HepG2 (cell line): ENCODE results near the gene GGA1. TPM values are rescaled to one million over a fixed set of nuclear protein-coding genes. Genes with fewer than 3 reads are reported as not detected.

Experiments
- AGO2 ChIP-seq: fragments of 200-400 bp; formaldehyde crosslinking; optimal IDR thresholded peaks from 2 replicates; pipeline ENCODE3; 2017; ENCODE audit warnings: mild to moderate bottlenecking, low read depth, low read length, moderate library complexity
- DNMT1 ChIP-seq: sonication (generic); formaldehyde crosslinking; IDR thresholded peaks from 2 replicates; pipeline ENCODE4 v1.5.1; 2020; ENCODE audit warnings: mild to moderate bottlenecking, missing genetic modification reagents
- FLYWCH1 ChIP-seq: sonication (generic); formaldehyde crosslinking; IDR thresholded peaks from 2 replicates; pipeline ENCODE4 v1.8.1; 2023; ENCODE audit warnings: mild to moderate bottlenecking, missing genetic modification reagents
- FOSL2 ChIP-seq: sonication (generic); formaldehyde crosslinking; IDR thresholded peaks from 2 replicates; pipeline ENCODE4 v1.4.0; 2020; ENCODE audit warnings: missing genetic modification reagents
- FOXA3 ChIP-seq: IDR thresholded peaks from 2 replicates; pipeline ENCODE4 v1.6.1; 2016; ENCODE audit warnings: missing genetic modification reagents, missing compliant biosample characterization
- GATAD1 ChIP-seq: IDR thresholded peaks from 2 replicates; pipeline ENCODE4 v1.6.1; 2016; ENCODE audit warnings: missing genetic modification reagents, missing compliant biosample characterization
- HDAC1 ChIP-seq: sonication (generic); formaldehyde crosslinking; IDR thresholded peaks from 2 replicates; pipeline ENCODE4 v1.5.1; 2020; ENCODE audit warnings: mild to moderate bottlenecking, missing genetic modification reagents
- HES4 ChIP-seq: sonication (generic); formaldehyde crosslinking; IDR thresholded peaks from 2 replicates; pipeline ENCODE4 v1.9.0; 2021; ENCODE audit warnings: mild to moderate bottlenecking, missing genetic modification reagents, borderline replicate concordance
- HNRNPL ChIP-seq: fragments of 200-400 bp; formaldehyde crosslinking; IDR thresholded peaks from 2 replicates; pipeline ENCODE4 v1.6.1; 2017; ENCODE audit warnings: mild to moderate bottlenecking, low read depth, low read length
- LCORL ChIP-seq, 2 experiments: fragments of 450-650 bp in 1 of 2; sonication (generic) in 1 of 2; formaldehyde crosslinking in 1 of 2; IDR thresholded peaks; 2 replicates each; pipeline versions ENCODE4 v1.5.0 to v1.6.1; 2017 to 2020; ENCODE audit warnings: antibody characterized with exemption in 1 of 2, missing genetic modification reagents in 1 of 2
- POLR2AphosphoS2 ChIP-seq: IDR thresholded peaks from 2 replicates; pipeline ENCODE4 v1.6.1; 2011; ENCODE audit warnings: low read depth, low read length, improper control_type of control experiment
- PPARG ChIP-seq: conservative IDR thresholded peaks from 2 replicates; pipeline ENCODE4 v1.6.1; 2016; ENCODE audit warnings: missing biosample characterization, missing genetic modification reagents
- SIN3A ChIP-seq: IDR thresholded peaks from 2 replicates; pipeline ENCODE4 v1.6.1; 2011; ENCODE audit warnings: low read depth, mild to moderate bottlenecking, control low read depth, low read length, borderline replicate concordance
- SOX5 ChIP-seq: IDR thresholded peaks from 2 replicates; pipeline ENCODE4 v1.6.1; 2016; ENCODE audit warnings: borderline replicate concordance
- ZNF317 ChIP-seq: sonication (generic); formaldehyde crosslinking; IDR thresholded peaks from 2 replicates; pipeline ENCODE4 v1.5.0; 2020; ENCODE audit warnings: mild to moderate bottlenecking, missing genetic modification reagents
- ZNF709 ChIP-seq: sonication (generic); formaldehyde crosslinking; IDR thresholded peaks from 2 replicates; pipeline ENCODE4 v1.5.0; 2020; ENCODE audit warnings: mild to moderate bottlenecking, missing genetic modification reagents
- polyA plus RNA-seq, 8 experiments: library from polyadenylated mRNA; depleted of rRNA in 3 of 8; stranded (reverse) in 7 of 8; unstranded in 1 of 8; fragments of >200 nt; fragmentation: Illumina TruSeq in 4 of 8; extraction: Trizol in 4 of 8; gene quantifications; 2 replicates each; pipeline versions ENCODE4 v1.2.1 to v1.2.3, GENCODE V29; 2011 to 2016; ENCODE audit warnings: low read depth in 4 of 8, missing spikeins in 1 of 8, mixed read lengths in 1 of 8; ENCODE audit not compliant: insufficient read depth in 1 of 8
- total RNA-seq, 5 experiments: library from RNA; depleted of rRNA; stranded (reverse); fragments of >200 nt; fragmentation: Illumina TruSeq; extraction: Trizol; gene quantifications; 2 replicates each; pipeline ENCODE4 v1.2.3, GENCODE V29; 2016; ENCODE audit warnings: low read depth in 1 of 5
- TF ChIP-seq, protein P1 (sequence below): sonication (generic); formaldehyde crosslinking; IDR thresholded peaks from 2 replicates; pipeline ENCODE4 v1.4.0; 2020; ENCODE audit warnings: missing genetic modification reagents
- TF ChIP-seq, protein P2 (sequence below): IDR thresholded peaks from 2 replicates; pipeline ENCODE4 v1.6.1; 2016; ENCODE audit warnings: low read depth
- TF ChIP-seq, protein P3 (sequence below): IDR thresholded peaks from 2 replicates; pipeline ENCODE4 v1.4.0; 2020; ENCODE audit warnings: mild to moderate bottlenecking, missing genetic modification reagents
- TF ChIP-seq, protein P4 (sequence below), 2 experiments: fragments of 450-650 bp in 1 of 2; sonication (generic) in 1 of 2; formaldehyde crosslinking; IDR thresholded peaks; 2 replicates each; pipeline versions ENCODE4 v1.5.0 to v1.8.0; 2020 to 2022; ENCODE audit warnings: mild to moderate bottlenecking in 1 of 2, missing genetic modification reagents in 1 of 2
- TF ChIP-seq, protein P5 (sequence below): sonication (generic); formaldehyde crosslinking; IDR thresholded peaks from 2 replicates; pipeline ENCODE4 v1.9.0; 2022; ENCODE audit warnings: missing genetic modification reagents, mild to moderate bottlenecking, borderline replicate concordance

Gene GGA1
- total and polyA plus RNA-seq, 2 of the 13 experiments (the other 11 are each of a cell fraction or from before 2014, with no cell fraction given), result 29.1 to 87.2 TPM

DNA sequence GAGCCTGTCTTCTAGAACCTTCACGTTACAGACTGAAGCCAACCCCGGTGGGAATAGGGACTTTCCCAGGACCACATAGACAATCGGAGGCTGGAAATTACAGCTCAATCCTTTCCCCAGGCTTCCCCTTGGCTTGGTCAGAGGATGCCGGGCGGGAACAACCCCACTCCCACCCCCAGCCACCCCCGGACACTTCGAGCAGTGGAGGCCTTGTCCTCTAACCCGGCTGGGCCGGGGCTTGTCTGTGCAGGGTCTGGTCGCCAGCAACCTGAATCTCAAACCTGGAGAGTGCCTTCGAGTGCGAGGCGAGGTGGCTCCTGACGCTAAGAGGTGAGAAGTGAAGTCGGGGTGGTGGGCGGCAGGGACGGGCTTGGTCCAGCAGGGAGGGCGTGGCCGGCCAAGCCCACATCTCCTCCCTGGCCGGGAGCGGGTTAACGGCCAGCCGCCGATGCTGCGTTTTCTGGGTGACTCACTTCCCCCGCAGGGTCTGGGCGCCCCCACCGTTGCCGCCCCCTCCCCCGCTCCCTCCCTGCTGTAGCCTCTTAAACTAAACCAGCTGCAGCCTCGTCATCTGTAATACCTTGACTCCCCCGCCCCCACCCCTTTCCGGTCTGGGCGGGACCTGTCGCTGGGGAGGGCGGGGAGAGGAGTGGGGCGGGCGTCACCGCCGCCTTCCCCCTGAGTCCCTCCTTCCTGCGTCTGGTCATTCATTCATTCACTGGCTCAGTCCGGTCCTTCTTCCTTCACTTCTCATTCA lies 68.3 kb downstream of the GGA1 start (continued):
- TF ChIP-seq, protein P1, sequence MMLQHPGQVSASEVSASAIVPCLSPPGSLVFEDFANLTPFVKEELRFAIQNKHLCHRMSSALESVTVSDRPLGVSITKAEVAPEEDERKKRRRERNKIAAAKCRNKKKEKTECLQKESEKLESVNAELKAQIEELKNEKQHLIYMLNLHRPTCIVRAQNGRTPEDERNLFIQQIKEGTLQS (CRISPR knock-in tag), result peak; percentile 61; the same call in 1 of the 2 replicates
- no peak for TF ChIP-seq FLYWCH1 (CRISPR knock-in tag)
- TF ChIP-seq FOSL2 (CRISPR knock-in tag), result peak; percentile 93
- no peak for TF ChIP-seq HNRNPL
- TF ChIP-seq, protein P2, sequence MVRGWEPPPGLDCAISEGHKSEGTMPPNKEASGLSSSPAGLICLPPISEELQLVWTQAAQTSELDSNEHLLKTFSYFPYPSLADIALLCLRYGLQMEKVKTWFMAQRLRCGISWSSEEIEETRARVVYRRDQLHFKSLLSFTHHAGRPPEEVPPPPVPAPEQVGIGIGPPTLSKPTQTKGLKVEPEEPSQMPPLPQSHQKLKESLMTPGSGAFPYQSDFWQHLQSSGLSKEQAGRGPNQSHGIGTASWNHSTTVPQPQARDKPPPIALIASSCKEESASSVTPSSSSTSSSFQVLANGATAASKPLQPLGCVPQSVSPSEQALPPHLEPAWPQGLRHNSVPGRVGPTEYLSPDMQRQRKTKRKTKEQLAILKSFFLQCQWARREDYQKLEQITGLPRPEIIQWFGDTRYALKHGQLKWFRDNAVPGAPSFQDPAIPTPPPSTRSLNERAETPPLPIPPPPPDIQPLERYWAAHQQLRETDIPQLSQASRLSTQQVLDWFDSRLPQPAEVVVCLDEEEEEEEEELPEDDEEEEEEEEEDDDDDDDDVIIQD (CRISPR knock-in tag), result peak; percentile 78; the same call in 1 of the 2 replicates
- peak; percentile 68; the same call in 1 of the 2 replicates for TF ChIP-seq SIN3A
- TF ChIP-seq FOXA3 (CRISPR knock-in tag), result 0 out of 2 replicates have a peak, but pooled peaks have one; percentile 37
- 0 out of 2 replicates have a peak, but pooled peaks have one; percentile 35 for TF ChIP-seq HES4 (CRISPR knock-in tag)
- 0 out of 2 replicates have a peak, but pooled peaks have one; percentile 25 for TF ChIP-seq ZNF709 (CRISPR knock-in tag)
- no peak for TF ChIP-seq PPARG (CRISPR knock-in tag)
- 0 out of 2 replicates have a peak, but pooled peaks have one; percentile 33 for TF ChIP-seq ZNF317 (CRISPR knock-in tag)
- no peak for TF ChIP-seq LCORL (IDR thresholded peaks at IDR 0.05)
- TF ChIP-seq LCORL (CRISPR knock-in tag; IDR thresholded peaks at IDR 0.05), result peak; percentile 44; the same call in 1 of the 2 replicates
- TF ChIP-seq, protein P3, sequence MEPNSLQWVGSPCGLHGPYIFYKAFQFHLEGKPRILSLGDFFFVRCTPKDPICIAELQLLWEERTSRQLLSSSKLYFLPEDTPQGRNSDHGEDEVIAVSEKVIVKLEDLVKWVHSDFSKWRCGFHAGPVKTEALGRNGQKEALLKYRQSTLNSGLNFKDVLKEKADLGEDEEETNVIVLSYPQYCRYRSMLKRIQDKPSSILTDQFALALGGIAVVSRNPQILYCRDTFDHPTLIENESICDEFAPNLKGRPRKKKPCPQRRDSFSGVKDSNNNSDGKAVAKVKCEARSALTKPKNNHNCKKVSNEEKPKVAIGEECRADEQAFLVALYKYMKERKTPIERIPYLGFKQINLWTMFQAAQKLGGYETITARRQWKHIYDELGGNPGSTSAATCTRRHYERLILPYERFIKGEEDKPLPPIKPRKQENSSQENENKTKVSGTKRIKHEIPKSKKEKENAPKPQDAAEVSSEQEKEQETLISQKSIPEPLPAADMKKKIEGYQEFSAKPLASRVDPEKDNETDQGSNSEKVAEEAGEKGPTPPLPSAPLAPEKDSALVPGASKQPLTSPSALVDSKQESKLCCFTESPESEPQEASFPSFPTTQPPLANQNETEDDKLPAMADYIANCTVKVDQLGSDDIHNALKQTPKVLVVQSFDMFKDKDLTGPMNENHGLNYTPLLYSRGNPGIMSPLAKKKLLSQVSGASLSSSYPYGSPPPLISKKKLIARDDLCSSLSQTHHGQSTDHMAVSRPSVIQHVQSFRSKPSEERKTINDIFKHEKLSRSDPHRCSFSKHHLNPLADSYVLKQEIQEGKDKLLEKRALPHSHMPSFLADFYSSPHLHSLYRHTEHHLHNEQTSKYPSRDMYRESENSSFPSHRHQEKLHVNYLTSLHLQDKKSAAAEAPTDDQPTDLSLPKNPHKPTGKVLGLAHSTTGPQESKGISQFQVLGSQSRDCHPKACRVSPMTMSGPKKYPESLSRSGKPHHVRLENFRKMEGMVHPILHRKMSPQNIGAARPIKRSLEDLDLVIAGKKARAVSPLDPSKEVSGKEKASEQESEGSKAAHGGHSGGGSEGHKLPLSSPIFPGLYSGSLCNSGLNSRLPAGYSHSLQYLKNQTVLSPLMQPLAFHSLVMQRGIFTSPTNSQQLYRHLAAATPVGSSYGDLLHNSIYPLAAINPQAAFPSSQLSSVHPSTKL, result peak; percentile 55; the same call in 1 of the 2 replicates
- peak; percentile 30; the same call in 1 of the 2 replicates for TF ChIP-seq SOX5 (CRISPR knock-in tag)
- TF ChIP-seq DNMT1, result no peak
- TF ChIP-seq, protein P4, sequence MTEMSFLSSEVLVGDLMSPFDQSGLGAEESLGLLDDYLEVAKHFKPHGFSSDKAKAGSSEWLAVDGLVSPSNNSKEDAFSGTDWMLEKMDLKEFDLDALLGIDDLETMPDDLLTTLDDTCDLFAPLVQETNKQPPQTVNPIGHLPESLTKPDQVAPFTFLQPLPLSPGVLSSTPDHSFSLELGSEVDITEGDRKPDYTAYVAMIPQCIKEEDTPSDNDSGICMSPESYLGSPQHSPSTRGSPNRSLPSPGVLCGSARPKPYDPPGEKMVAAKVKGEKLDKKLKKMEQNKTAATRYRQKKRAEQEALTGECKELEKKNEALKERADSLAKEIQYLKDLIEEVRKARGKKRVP (CRISPR knock-in tag; IDR thresholded peaks at IDR 0.05), result 0 out of 4 replicates have a peak, but pooled peaks of 1 of the 2 experiments have one; percentile 13
- peak; percentile 67 for TF ChIP-seq AGO2
- TF ChIP-seq GATAD1 (CRISPR knock-in tag), result no peak
- no peak for TF ChIP-seq POLR2AphosphoS2
- TF ChIP-seq, protein P5, sequence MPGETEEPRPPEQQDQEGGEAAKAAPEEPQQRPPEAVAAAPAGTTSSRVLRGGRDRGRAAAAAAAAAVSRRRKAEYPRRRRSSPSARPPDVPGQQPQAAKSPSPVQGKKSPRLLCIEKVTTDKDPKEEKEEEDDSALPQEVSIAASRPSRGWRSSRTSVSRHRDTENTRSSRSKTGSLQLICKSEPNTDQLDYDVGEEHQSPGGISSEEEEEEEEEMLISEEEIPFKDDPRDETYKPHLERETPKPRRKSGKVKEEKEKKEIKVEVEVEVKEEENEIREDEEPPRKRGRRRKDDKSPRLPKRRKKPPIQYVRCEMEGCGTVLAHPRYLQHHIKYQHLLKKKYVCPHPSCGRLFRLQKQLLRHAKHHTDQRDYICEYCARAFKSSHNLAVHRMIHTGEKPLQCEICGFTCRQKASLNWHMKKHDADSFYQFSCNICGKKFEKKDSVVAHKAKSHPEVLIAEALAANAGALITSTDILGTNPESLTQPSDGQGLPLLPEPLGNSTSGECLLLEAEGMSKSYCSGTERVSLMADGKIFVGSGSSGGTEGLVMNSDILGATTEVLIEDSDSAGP (CRISPR knock-in tag), result peak; percentile 14; the same call in 1 of the 2 replicates
- peak; percentile 58; the same call in 1 of the 2 replicates for TF ChIP-seq HDAC1 (CRISPR knock-in tag)
